Endothelial cell (in vitro differentiated cells): ENCODE data around the gene PCGF3. TPM values are rescaled to one million over a fixed set of nuclear protein-coding genes. Genes with fewer than 3 reads are reported as not detected.

Source experiments
- DNase-seq: peaks from one replicate; pipeline ENCODE4 v3.0.0; 2021; ENCODE audit warnings: low spot score
- H3K27ac Mint-ChIP-seq: one replicate; pipeline ENCODE4 v1.8.0; 2021; ENCODE audit warnings: mixed read lengths, inconsistent platforms; ENCODE audit not compliant: unreplicated experiment
- H3K27me3 Mint-ChIP-seq: one replicate; pipeline ENCODE4 v1.8.0; 2021; ENCODE audit warnings: mild to moderate bottlenecking, moderate library complexity, mixed read lengths, inconsistent platforms; ENCODE audit not compliant: unreplicated experiment
- H3K36me3 Mint-ChIP-seq: one replicate; pipeline ENCODE4 v1.8.0; 2021; ENCODE audit warnings: mild to moderate bottlenecking, low read depth, mixed read lengths, inconsistent platforms; ENCODE audit not compliant: unreplicated experiment
- H3K4me1 Mint-ChIP-seq: one replicate; pipeline ENCODE4 v1.8.0; 2021; ENCODE audit warnings: mild to moderate bottlenecking, mixed read lengths, inconsistent platforms; ENCODE audit not compliant: unreplicated experiment
- H3K4me3 Mint-ChIP-seq: one replicate; pipeline ENCODE4 v1.8.0; 2021; ENCODE audit warnings: mild to moderate bottlenecking, mixed read lengths, inconsistent platforms; ENCODE audit not compliant: unreplicated experiment
- H3K9me3 Mint-ChIP-seq: one replicate; pipeline ENCODE4 v1.8.0; 2021; ENCODE audit warnings: mixed read lengths, inconsistent platforms; ENCODE audit not compliant: unreplicated experiment
- total RNA-seq: library from RNA; stranded (reverse); fragmentation: NEBNext Ultra II Directional; extraction: Animal tissue kit (Norgen Biotek cat#: 25700); gene quantifications from one replicate; pipeline ENCODE4 v1.2.1, GENCODE V29; 2021; ENCODE audit not compliant: unreplicated experiment
- TF ChIP-seq, protein P1 (sequence below): fragments of 200-600 bp; sonication (generic); IDR thresholded peaks from one replicate; pipeline ENCODE4 v1.5.0; 2021; ENCODE audit warnings: antibody characterized with exemption; ENCODE audit not compliant: unreplicated experiment

The PCGF3 gene
- total RNA-seq, 1 donor from 2014 or later = 84.5 TPM

DNA sequence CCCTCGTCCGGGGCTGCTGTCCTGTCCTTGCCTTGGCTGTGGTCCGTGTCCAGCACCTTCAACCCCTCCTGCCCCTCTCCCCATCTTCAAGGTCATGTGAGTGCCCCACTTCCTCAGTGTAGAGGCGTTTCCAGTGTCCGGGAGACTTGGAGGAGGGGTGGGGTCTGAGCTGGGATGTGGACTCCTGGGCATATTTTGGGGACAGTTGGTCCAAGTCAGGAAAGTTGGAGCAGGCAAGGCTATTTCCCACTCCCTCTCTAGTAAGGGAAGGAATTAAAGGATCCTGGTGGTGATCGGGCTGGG lies 3.0 kb downstream of the PCGF3 start:
- TF ChIP-seq, protein P1, sequence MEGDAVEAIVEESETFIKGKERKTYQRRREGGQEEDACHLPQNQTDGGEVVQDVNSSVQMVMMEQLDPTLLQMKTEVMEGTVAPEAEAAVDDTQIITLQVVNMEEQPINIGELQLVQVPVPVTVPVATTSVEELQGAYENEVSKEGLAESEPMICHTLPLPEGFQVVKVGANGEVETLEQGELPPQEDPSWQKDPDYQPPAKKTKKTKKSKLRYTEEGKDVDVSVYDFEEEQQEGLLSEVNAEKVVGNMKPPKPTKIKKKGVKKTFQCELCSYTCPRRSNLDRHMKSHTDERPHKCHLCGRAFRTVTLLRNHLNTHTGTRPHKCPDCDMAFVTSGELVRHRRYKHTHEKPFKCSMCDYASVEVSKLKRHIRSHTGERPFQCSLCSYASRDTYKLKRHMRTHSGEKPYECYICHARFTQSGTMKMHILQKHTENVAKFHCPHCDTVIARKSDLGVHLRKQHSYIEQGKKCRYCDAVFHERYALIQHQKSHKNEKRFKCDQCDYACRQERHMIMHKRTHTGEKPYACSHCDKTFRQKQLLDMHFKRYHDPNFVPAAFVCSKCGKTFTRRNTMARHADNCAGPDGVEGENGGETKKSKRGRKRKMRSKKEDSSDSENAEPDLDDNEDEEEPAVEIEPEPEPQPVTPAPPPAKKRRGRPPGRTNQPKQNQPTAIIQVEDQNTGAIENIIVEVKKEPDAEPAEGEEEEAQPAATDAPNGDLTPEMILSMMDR = no peak
- H3K27ac Mint-ChIP-seq = peak overlapping the region; percentile 36
- no peaks in the 10 kb centered on the region for H3K9me3 Mint-ChIP-seq
- DNase-seq = no peak
- H3K4me3 Mint-ChIP-seq = peak overlapping the region; percentile 73
- H3K27me3 Mint-ChIP-seq = peaks cover 4% of the 10 kb centered on the region
- H3K4me1 Mint-ChIP-seq = peaks cover 18% of the 10 kb centered on the region
- H3K36me3 Mint-ChIP-seq = peaks cover 18% of the 10 kb centered on the region

DNA sequence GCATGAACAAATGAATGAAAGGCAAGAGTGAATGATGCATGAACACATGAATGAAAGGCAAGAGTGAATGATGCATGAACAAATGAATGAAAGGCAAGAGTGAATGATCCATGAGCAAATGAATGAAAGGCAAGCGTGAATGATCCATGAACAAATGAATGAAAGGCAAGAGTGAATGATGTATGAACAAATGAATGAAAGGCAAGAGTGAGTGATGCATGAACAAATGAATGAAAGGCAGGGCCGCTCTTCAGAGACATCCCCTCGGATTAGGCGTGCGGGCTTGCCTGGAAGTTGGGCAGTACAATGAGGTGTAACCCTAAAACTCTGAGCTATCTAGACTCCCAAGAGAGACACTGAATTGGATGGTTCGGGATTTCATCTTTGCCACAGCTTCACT lies 3.7 kb downstream of the PCGF3 start:
- Mint-ChIP-seq H3K9me3 (no peaks in the 10 kb centered on the region), H3K27me3 (peaks cover 4% of the 10 kb centered on the region), H3K36me3 (peaks cover 18% of the 10 kb centered on the region), H3K4me3 (no peak overlapping the region), H3K4me1 (peaks cover 18% of the 10 kb centered on the region), H3K27ac (no peak overlapping the region)
- TF ChIP-seq, protein P1 = no peak
- no peak for DNase-seq

DNA sequence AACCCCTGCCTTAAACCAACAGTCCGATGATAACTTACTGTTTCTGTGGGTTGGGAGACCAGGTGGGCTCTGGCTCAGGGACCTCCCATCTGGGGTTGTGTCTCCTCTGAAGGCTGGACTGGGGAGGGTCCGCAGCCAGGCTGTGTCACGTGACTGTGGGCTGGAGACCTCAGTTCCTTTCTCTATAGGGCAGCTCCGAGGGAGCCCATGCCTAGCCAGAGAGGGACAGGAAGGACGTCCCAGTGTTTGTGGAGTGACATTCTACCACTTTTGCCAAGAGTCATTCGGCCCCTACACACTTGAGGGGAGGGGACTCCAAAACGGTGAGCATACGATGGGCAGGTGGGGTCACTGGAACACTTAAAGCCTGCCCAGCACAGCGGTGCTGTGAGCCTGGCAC lies 4.5 kb downstream of the PCGF3 start:
- Mint-ChIP-seq H3K9me3 (no peaks in the 10 kb centered on the region), H3K27me3 (peaks cover 4% of the 10 kb centered on the region), H3K27ac (no peak overlapping the region), H3K36me3 (peaks cover 19% of the 10 kb centered on the region), H3K4me1 (peaks cover 19% of the 10 kb centered on the region), H3K4me3 (peak overlapping the region; percentile 45)
- no peak for DNase-seq
- TF ChIP-seq, protein P1 = no peak

DNA sequence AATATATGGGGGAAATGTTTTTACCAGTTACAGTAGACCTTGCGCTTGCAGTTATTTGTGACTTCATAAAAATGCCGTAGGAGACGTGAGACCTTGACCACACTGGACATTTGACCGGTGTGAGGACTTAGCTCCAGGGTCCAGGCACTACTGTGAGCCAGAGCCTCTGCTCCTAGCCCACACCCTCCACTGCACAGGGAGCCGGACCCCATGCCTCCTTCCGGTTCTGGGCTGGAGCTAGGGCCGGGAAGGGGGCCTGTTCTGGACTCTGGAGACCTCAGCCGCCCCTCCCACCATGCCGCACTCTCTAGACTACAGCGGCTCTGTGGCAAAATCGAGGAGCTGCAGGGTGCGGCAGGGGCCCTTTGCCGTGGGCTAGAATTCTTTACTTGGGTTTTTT lies 5.3 kb downstream of the PCGF3 start:
- TF ChIP-seq, protein P1 = no peak
- H3K27ac Mint-ChIP-seq = no peak overlapping the region
- H3K4me3 Mint-ChIP-seq = no peak overlapping the region

DNA sequence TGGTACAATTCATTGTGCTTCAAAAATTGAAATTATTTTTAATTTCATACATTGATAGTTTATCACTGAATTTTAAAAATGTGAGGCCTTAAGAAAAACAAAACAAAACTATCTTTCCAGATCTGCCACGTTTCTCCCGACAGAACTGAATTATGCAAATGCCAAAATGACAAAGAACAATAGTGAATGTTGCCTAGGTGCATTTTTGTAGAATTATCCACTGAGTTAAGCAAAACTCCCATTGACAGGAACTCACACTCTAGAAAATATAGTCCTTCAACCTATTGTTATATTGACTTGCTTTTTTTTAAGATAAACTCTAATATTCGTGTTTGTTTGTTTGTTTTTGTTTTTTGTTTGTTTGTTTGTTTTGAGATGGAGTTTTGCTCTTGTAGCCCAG lies 6.5 kb downstream of the PCGF3 start:
- Mint-ChIP-seq H3K4me1 (peaks cover 23% of the 10 kb centered on the region), H3K9me3 (no peaks in the 10 kb centered on the region), H3K36me3 (peaks cover 21% of the 10 kb centered on the region), H3K4me3 (no peak overlapping the region), H3K27ac (no peak overlapping the region), H3K27me3 (peaks cover 5% of the 10 kb centered on the region)
- no peak for DNase-seq
- TF ChIP-seq, protein P1 = no peak

More for the DNA sequence above, 5.3 kb downstream of the PCGF3 start:
- peaks cover 5% of the 10 kb centered on the region for H3K27me3 Mint-ChIP-seq
- H3K9me3 Mint-ChIP-seq = no peaks in the 10 kb centered on the region
- DNase-seq = no peak
- peaks cover 21% of the 10 kb centered on the region for H3K36me3 Mint-ChIP-seq
- H3K4me1 Mint-ChIP-seq = peaks cover 21% of the 10 kb centered on the region
